Measurements from ENCODE around the gene FBXO28.
"Not testable (repeated sequence)": the region's sequence is repeated elsewhere in the genome, so short reads cannot be mapped to it uniquely, and the experiment has no call there.

The FBXO28 gene

DNA sequence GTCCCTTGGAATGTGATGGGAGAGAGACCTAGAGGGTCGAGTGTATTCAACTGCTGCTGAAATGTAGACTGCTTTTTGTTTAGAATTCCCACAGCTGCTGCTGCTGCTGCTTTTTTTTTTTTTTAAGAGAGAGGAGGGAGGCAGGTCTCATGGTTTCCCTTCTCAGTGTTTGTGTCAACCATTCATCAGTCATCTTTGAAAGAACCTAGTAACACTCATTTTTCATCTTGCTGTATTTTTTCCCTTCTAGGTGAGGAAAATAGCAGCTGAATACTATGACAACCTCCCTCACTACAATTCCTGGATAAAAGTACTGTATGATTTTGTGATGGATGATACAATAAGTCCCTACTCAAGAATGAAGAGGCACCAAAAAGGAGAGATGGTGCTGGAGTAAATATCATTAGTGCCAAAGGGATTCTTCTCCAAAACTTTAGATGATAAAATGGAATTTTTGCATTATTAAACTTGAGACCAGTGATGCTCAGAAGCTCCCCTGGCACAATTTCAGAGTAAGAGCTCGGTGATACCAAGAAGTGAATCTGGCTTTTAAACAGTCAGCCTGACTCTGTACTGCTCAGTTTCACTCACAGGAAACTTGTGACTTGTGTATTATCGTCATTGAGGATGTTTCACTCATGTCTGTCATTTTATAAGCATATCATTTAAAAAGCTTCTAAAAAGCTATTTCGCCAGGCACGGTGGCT, 78.3 kb downstream of the FBXO28 start:
- no peak for FAIRE-seq

DNA sequence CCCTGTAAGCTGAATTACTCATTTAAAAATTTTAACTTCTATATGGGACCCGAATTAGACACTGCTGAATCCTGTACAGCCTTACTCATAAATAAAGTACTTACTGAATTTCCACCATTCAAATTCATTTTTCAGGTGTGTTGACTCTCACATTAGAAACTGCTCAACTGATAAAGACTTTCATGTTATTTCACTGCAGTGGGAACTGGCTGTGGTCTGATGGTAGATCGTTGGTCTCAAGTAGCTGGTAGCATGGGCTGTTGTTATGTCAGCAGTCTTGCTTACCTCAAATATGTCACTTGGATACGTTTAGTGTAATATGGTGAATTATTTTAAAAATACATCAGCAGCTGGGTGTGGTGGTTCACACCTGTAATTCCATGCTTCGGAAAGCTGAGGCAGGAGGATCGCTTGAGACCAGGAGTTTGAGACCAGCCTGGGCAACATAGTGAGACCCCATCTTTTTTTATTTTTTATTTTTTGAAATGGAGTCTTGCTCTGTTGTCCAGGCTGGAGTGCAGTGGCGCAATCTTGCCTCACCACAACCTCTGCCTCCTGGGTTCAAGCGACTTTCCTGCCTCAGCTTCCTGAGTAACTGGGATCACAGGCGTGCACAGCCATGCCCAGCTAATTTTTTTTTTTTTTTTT, 79.5 kb downstream of the FBXO28 start:
- FAIRE-seq = no peak

DNA sequence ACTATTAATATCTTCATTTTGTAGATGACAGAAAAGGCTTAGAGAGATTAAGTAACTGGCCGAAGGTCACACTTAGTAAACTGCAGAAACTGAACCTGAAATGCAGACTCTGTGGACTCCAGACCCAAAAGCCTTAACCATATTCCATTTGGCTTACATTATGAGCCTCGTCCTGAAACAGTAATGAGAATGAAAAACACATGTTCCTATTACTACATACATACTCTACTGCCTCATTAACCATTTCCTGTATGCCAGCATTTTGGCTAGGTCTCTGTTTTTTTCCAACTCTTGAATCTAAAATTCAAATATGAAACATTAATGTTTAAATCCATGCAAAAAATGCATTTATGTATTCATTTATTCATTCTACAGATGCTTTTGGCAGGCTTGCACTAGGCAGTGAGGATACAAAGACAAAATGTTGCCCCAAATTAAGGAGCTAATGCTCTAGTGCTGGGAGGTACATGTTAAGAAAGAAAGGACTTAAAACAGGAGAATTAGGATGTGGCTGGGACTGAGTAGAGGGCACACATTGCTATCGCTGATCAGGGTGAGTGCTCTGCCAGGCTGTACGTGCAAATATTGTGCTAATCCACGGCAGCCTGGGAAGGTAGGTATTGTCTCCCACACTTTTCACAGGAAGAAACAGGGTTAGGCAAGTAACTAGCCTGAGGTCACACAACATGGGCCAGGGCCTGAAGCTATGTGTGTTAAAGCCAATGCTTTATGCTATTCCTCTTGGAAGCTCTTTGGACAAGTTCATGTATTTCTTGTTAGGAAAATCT, 83.1 kb downstream of the FBXO28 start:
- FAIRE-seq = no peak

DNA sequence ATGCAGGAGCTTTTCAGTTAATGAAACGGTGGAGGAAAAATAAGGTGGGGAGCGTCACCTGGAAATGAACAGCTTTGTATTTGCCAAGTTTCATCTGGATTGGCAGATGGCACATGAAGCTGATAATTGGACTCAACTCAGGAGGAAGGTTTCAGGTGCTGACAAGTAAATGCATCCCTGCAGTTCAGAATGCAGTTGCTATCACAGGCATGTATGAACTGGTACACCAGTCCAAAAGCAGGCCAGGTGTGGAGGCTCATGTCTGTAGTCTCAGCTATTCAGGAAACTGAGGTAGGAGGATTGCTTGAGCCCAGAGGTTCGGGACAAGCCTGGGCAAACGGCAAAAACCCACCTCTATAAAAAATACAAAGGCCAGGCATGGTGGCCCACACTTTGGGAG, 84.7 kb downstream of the FBXO28 start:
- no peak for FAIRE-seq

DNA sequence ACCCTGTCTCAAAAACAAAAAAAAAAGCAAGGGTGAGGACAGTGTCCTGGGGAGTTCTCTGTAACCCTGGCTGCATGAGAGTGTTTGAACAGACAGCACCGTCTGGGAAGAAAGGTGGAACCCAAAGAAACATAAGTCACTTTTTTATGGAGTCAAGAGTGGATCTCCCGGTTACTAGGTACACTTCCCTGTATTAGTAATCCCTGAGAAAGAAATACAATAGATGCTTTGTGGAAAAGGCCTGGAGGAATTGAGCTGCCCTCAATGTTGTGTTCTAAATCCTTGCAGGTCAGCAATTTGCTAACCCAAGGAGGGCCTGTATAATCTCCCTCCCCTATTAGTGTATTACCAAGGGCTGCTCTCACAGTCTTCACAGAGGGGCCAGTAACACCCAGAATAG, 85.8 kb downstream of the FBXO28 start:
- no peak for FAIRE-seq

DNA sequence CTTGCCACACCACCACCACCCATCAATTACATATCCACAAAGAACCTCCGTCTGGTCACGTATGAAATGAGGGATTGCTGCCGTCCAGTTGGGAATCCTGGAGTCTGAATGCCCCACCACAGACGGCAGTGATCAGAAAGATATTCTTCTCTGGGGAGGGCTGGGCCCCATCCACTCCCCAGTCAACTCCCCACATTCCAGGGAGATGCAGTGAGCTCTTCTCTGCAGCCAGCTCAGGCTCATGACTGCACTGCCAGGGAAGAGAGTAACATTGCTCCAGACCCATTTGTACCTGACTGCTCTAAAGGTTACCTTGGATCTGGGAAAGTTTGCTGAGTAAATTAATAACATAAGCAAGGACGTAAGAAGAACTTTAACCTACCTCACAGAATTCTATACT, 87.5 kb downstream of the FBXO28 start:
- FAIRE-seq = no peak

DNA sequence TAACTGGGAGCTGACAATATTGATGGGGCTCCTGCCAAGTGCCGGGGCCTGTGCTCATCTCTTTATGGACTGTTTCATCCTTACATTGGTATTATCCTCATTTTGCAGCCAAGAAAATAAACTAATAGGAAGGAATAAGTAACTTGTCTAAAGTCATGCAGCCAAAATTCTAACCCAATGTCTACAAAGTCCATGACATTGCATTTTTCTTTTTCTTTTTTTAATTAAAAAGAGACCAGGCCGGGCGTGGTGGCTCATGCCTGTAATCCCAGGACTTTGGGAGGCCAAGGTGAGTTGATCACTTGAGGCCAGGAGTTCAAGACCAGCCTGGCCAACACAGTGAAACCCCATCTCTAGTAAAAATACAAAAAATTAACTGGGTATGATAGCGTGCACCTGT, 87.9 kb downstream of the FBXO28 start:
- FAIRE-seq = no peak

DNA sequence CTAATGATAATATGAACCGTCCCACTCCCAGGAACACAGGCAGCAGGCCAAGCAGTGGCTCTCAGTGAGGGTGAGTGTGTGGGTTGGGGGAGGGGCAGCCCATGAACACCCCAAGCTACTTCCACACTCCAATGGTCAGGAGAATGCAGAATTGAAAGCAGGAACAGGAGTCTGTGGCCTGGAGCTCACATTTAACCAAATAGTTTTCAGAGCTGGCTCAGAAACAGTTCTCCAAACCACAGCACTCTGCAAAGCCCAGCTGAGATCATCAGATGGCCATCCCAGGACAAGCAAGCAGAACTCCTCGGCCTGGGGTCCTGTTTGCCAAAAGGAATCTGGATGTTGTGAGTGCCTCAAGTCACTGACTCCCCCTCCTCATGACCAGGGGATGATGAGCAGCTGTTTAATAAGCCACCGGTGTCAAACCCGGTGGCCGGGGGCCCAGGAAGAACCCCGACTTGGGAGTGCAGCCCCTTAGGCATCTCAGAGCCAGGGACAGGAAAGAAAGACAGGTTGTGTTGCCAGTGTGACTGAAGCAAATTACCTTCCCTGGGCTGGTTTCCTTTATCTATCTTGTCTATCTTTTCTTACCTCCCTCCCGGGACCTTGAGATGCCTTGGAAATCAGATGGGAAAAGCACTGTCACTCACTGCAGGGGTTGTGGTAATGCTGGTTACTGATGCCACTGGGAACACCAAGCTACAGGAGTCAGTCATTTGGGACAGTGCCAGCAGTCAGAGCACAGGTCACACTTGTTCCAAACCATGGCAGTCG, 89.5 kb downstream of the FBXO28 start:
- FAIRE-seq = no peak

DNA sequence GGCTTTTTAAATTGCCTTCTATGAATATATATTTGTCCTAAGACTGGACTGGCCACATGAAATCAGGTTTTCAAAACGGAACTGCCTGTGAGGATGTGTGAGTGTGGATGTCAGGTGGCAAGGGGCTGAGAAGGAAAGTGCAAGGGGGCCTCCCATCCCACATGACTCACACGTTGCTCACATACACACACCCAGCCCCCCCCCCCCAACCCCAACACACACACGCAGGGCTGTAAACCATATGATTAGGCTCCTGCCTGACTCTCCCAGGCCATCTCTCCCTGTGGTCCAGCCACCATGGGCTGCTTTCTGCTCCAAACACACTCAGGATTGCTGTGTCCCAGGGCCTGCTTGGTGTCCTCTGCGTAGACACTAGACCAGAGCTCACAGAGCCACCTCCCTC, 91.5 kb downstream of the FBXO28 start:
- FAIRE-seq = no peak

DNA sequence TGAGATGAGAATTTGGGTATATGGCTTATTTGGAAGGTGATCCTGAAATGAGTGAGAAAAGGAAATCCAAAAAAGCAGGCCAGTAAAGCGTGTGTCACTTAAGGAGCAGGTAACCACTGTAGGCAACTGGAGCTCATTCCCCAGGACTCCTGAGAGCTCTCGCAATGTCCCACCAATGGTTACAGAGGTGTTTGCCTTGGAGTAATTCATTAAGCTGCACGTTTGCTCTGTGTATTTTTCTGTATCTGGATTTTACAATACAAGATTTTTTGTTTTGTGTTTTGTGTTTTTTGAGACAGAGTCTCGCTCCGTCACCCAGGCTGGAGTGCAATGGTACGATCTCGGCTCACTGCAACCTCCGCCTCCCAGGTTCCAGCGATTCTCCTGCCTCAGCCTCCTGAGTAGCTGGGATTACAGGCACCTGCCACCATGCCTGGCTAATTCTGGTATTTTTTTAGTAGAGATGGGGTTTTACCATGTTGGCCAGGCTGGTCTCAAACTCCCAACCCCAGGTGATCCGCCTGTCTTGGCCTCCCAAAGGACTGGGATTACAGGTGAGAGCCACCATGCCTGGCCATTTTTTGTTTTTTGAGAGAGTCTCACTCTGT, 92.1 kb downstream of the FBXO28 start:
- FAIRE-seq = not testable (repeated sequence)

DNA sequence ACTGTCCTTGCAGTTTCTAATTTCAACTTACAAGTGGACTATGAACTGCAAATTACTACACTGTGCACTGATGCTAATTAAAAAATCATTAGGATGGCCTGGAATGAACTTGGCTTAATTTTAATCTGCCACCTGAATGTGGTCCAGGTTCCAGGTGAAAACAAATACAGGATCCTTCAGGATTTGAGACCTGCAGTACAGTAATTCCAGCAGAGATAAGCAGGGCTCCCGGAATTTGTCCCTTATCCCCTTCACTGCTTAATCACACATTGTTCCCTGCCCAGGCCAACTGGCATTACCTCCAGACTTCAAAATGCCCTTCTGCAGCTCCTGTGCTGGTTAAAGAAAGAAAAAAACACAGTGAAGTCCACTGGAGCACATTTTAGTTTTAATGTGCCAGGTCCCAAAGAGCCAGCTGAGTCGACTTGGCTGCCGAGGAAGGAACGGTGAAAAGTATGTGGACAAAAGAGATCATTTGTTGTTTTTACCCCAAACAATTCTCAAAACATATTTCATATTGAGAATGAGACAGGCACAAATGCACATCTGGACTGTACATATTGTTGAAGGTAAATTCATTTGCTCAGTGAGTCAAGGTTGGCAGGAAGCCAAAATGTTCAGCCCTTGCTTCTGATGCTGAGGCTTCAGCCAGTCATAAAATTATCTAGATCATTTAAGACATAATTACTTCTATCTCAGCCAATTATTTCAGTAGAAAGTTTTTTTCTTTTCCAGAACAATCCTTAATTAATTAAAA, 97.5 kb downstream of the FBXO28 start:
- FAIRE-seq = no peak

Measured in TTC549 (cell line).